Cardiac muscle cell (in vitro differentiated cells and primary cell): ENCODE measurements around the gene GMCL2. TPM values are rescaled to one million over a fixed set of nuclear protein-coding genes. Genes with fewer than 3 reads are reported as not detected.

ENCODE experiments used
- DNase-seq, 2 donors: peaks; one replicate each; pipeline versions ENCODE4 v3.0.0 to v3.0.0-alpha.2; 2010 to 2017; ENCODE audit warnings: low read depth in 1 of 2, low spot score in 1 of 2
- H3K27ac ChIP-seq: fragments of 200-600 bp; sonication (generic); 2 replicates; pipeline ENCODE4 v1.5.1; 2016
- H3K27me3 ChIP-seq: fragments of 200-600 bp; sonication (generic); 2 replicates; pipeline ENCODE4 v1.6.0; 2016; ENCODE audit warnings: control low read depth
- H3K36me3 ChIP-seq: fragments of 200-600 bp; sonication (generic); 2 replicates; pipeline ENCODE4 v1.5.1; 2016; ENCODE audit warnings: control low read depth
- H3K4me1 ChIP-seq: fragments of 200-600 bp; sonication (generic); 2 replicates; pipeline ENCODE4 v1.8.1; 2017; ENCODE audit warnings: low read depth, mild to moderate bottlenecking, mixed run types
- H3K4me3 ChIP-seq: fragments of 200-600 bp; sonication (generic); 2 replicates; pipeline ENCODE4 v1.5.1; 2016; ENCODE audit warnings: mild to moderate bottlenecking
- H3K9me3 ChIP-seq: fragments of 200-600 bp; sonication (generic); 2 replicates; pipeline ENCODE4 v1.5.1; 2017; ENCODE audit warnings: low read depth, mild to moderate bottlenecking, control low read depth
- CTCF ChIP-seq: IDR thresholded peaks from 2 replicates; pipeline ENCODE4 v1.5.1; 2012; ENCODE audit warnings: low read depth, mild to moderate bottlenecking, low read length
- polyA plus RNA-seq: library from polyadenylated mRNA; unstranded; fragments of >200 nt; fragmentation: Nextera tagmentation; extraction: Ambion mirVana; gene quantifications from 2 replicates; pipeline ENCODE4 v1.2.1, GENCODE V29; 2016
- total RNA-seq: library from RNA; depleted of rRNA; stranded (reverse); fragments of >200 nt; gene quantifications from 2 replicates; pipeline ENCODE4 v1.2.3, GENCODE V29; 2016

Gene GMCL2
- total and polyA plus RNA-seq, 2 experiments from 2014 or later: not detected

- no peak overlapping the region for H3K27ac ChIP-seq
Observed at GRCh38 chr5:178193251-178193809, 6.2 kb upstream of the GMCL2 start.

GRCh38 chr5:178192787-178193186, 5.6 kb upstream of the GMCL2 start:
- Histone ChIP-seq H3K4me1 (no peaks in the 10 kb centered on the region), H3K4me3 (no peak overlapping the region), H3K27ac (no peak overlapping the region), H3K9me3 (no peaks in the 10 kb centered on the region), H3K36me3 (no peaks in the 10 kb centered on the region), H3K27me3 (no peaks in the 10 kb centered on the region)
- TF ChIP-seq CTCF: no peak
- no peak for DNase-seq

More at GRCh38 chr5:178193251-178193809, 6.2 kb upstream of the GMCL2 start:
- DNase-seq: no peak
- no peaks in the 10 kb centered on the region for H3K27me3 ChIP-seq
- H3K4me1 ChIP-seq: no peaks in the 10 kb centered on the region
- TF ChIP-seq CTCF: no peak
- H3K36me3 ChIP-seq: no peaks in the 10 kb centered on the region
- no peaks in the 10 kb centered on the region for H3K9me3 ChIP-seq
- H3K4me3 ChIP-seq: no peak overlapping the region

- Histone ChIP-seq H3K4me3 (no peak overlapping the region), H3K9me3 (no peaks in the 10 kb centered on the region), H3K27me3 (no peaks in the 10 kb centered on the region), H3K4me1 (no peaks in the 10 kb centered on the region), H3K27ac (no peak overlapping the region), H3K36me3 (no peaks in the 10 kb centered on the region)
- TF ChIP-seq CTCF: no peak
- DNase-seq: no peak
Observed at GRCh38 chr5:178192244-178192643, 5.1 kb upstream of the GMCL2 start.

- H3K27me3 ChIP-seq: no peaks in the 10 kb centered on the region
- H3K9me3 ChIP-seq: no peaks in the 10 kb centered on the region
- no peak overlapping the region for H3K4me3 ChIP-seq
- no peaks in the 10 kb centered on the region for H3K36me3 ChIP-seq
- DNase-seq: no peak
- no peak for TF ChIP-seq CTCF
- no peak overlapping the region for H3K27ac ChIP-seq
- no peaks in the 10 kb centered on the region for H3K4me1 ChIP-seq
Observed at GRCh38 chr5:178191661-178192060, 4.5 kb upstream of the GMCL2 start.

- Histone ChIP-seq H3K27me3 (no peaks in the 10 kb centered on the region), H3K27ac (no peak overlapping the region), H3K4me3 (no peak overlapping the region), H3K4me1 (no peaks in the 10 kb centered on the region), H3K36me3 (no peaks in the 10 kb centered on the region), H3K9me3 (no peaks in the 10 kb centered on the region)
- no peak for DNase-seq
- no peak for TF ChIP-seq CTCF
Observed at GRCh38 chr5:178189433-178189832, 2.3 kb upstream of the GMCL2 start.
